A549 (cell line): ENCODE measurements around the gene SPSB1. TPM values are rescaled to one million over a fixed set of nuclear protein-coding genes. Genes with fewer than 3 reads are reported as not detected.

Experiments
- ATAC-seq, 2 experiments: fragments of 200-7000 bp in 1 of 2; fragments of >200 bp in 1 of 2; cut with Nextera tagmentation in 1 of 2; cut with Tn5 transposase in 1 of 2; 3 replicates each; pipeline versions ENCODE4 v1.8.0 to v1.9.1; 2018 to 2020; ENCODE audit warnings: mild to moderate bottlenecking in 1 of 2, moderate library complexity in 1 of 2
- CTCF ChIA-PET: fragments of 300-600 bp; sonication (Branson Sonifier 250); formaldehyde crosslinking; extraction: SDS; loops from one replicate; lab custom pipeline; 2021; ENCODE audit warnings: antibody characterized with exemption, inconsistent platforms; lab: Yijun Ruan, JAX
- POLR2A ChIA-PET: fragments of 350-600 bp; formaldehyde crosslinking; extraction: SDS; loops from one replicate; lab custom pipeline; 2021; ENCODE audit warnings: antibody characterized with exemption, inconsistent platforms; lab: Yijun Ruan, JAX
- DNase-seq, 2 experiments: peaks; one replicate each; pipeline versions ENCODE4 v3.0.0 to v3.0.0-alpha.2; 2011 to 2016; ENCODE audit warnings: low read depth in 1 of 2, low spot score in 1 of 2
- FAIRE-seq: peaks from 2 replicates; lab custom pipeline; 2011; peaks lifted over from hg19 to GRCh38; lab: Jason Lieb, UNC
- H3K27ac ChIP-seq, 2 experiments: fragments of >200 bp; sonication (Bioruptor Twin); formaldehyde crosslinking; 3 replicates each; pipeline ENCODE4 v1.5.1; 2016 to 2017
- H3K4me1 ChIP-seq: fragments of >200 bp; sonication (Bioruptor Twin); formaldehyde crosslinking; 3 replicates; pipeline ENCODE4 v1.6.1; 2016
- H3K4me2 ChIP-seq: fragments of >200 bp; sonication (Bioruptor Twin); formaldehyde crosslinking; 3 replicates; pipeline ENCODE4 v1.6.1; 2016
- H3K4me3 ChIP-seq: fragments of >200 bp; sonication (Bioruptor Twin); formaldehyde crosslinking; 3 replicates; pipeline ENCODE4 v1.5.1; 2016
- H3K9me3 ChIP-seq: fragments of >200 bp; sonication (Bioruptor Twin); formaldehyde crosslinking; 3 replicates; pipeline ENCODE4 v1.6.1; 2016
- CEBPB ChIP-seq, 2 experiments: fragments of >200 bp in 1 of 2; sonication (Bioruptor Twin) in 1 of 2; formaldehyde crosslinking in 1 of 2; IDR thresholded peaks; 2 replicates each; pipeline ENCODE4 v1.6.1; 2012 to 2016
- EP300 ChIP-seq, 2 experiments: fragments of >200 bp; sonication (Bioruptor Twin); formaldehyde crosslinking; IDR thresholded peaks; 2 replicates in 1 of 2; 3 replicates in 1 of 2; pipeline ENCODE4 v1.6.1; 2016 to 2017
- ESRRA ChIP-seq: fragments of 150-350 bp; IDR thresholded peaks from 2 replicates; pipeline ENCODE4 v1.6.1; 2014; ENCODE audit warnings: mild to moderate bottlenecking, low read length, borderline replicate concordance
- FOSB ChIP-seq: fragments of 250-450 bp; sonication (Bioruptor Pico); IDR thresholded peaks from 2 replicates; pipeline ENCODE4 v1.5.0; 2020; ENCODE audit warnings: mild to moderate bottlenecking, moderate library complexity
- FOSL2 ChIP-seq, 2 experiments: fragments of 450-650 bp in 1 of 2; fragments of >200 bp in 1 of 2; sonication (Bioruptor Twin) in 1 of 2; formaldehyde crosslinking; IDR thresholded peaks; 2 replicates each; pipeline versions ENCODE4 v1.5.0 to v1.6.1; 2016 to 2020; ENCODE audit warnings: mild to moderate bottlenecking in 1 of 2, moderate library complexity in 1 of 2
- FOXS1 ChIP-seq: fragments of 250-450 bp; sonication (Bioruptor Pico); IDR thresholded peaks from 2 replicates; pipeline ENCODE4 v1.5.0; 2020; ENCODE audit warnings: mild to moderate bottlenecking, moderate library complexity
- GATA3 ChIP-seq: IDR thresholded peaks from 2 replicates; pipeline ENCODE4 v1.6.1; 2012; ENCODE audit warnings: borderline replicate concordance
- HDAC2 ChIP-seq: fragments of 200-600 bp; sonication (generic); IDR thresholded peaks from 2 replicates; pipeline ENCODE4 v1.6.1; 2016
- HOXB13 ChIP-seq: fragments of 250-450 bp; sonication (Bioruptor Pico); IDR thresholded peaks from 2 replicates; pipeline ENCODE4 v1.5.0; 2020; ENCODE audit warnings: low read depth, mild to moderate bottlenecking, moderate library complexity
- JUN ChIP-seq, 2 experiments: fragments of >200 bp; sonication (Bioruptor Twin); formaldehyde crosslinking; IDR thresholded peaks; 2 replicates in 1 of 2; 3 replicates in 1 of 2; pipeline ENCODE4 v1.6.1; 2016 to 2017
- JUNB ChIP-seq: fragments of >200 bp; sonication (Bioruptor Twin); formaldehyde crosslinking; IDR thresholded peaks from 2 replicates; pipeline ENCODE4 v1.6.1; 2016
- KDM1A ChIP-seq: fragments of 200-600 bp; sonication (generic); IDR thresholded peaks from 2 replicates; pipeline ENCODE4 v1.6.1; 2016; ENCODE audit warnings: low read depth, mild to moderate bottlenecking
- MAZ ChIP-seq: fragments of 150-350 bp; IDR thresholded peaks from 2 replicates; pipeline ENCODE4 v1.6.1; 2014; ENCODE audit warnings: antibody characterized with exemption, low read depth, low read length, borderline replicate concordance
- NR3C1 ChIP-seq: fragments of >200 bp; sonication (Bioruptor Twin); formaldehyde crosslinking; IDR thresholded peaks from 3 replicates; pipeline ENCODE4 v1.6.1; 2017
- PHF8 ChIP-seq: fragments of 200-600 bp; sonication (generic); IDR thresholded peaks from 2 replicates; pipeline ENCODE4 v1.6.1; 2016; ENCODE audit warnings: low read depth, mild to moderate bottlenecking, antibody characterized with exemption, moderate library complexity, borderline replicate concordance
- RARB ChIP-seq: fragments of 250-450 bp; sonication (Bioruptor Pico); IDR thresholded peaks from 2 replicates; pipeline ENCODE4 v1.8.0; 2021; ENCODE audit warnings: mild to moderate bottlenecking, moderate library complexity
- ZC3H11A ChIP-seq: fragments of 450-650 bp; IDR thresholded peaks from 2 replicates; pipeline ENCODE4 v1.6.1; 2014; ENCODE audit warnings: antibody characterized with exemption, mild to moderate bottlenecking
- ZFP36 ChIP-seq: fragments of 450-650 bp; IDR thresholded peaks from 2 replicates; pipeline ENCODE4 v1.6.1; 2014; ENCODE audit warnings: borderline replicate concordance; ENCODE audit not compliant: partially characterized antibody
- whole genome bisulfite sequencing: methylation state at CpG from one replicate; pipeline ENCODE4 v1.1.6; 2017; ENCODE audit errors: missing lambda C conversion rate; 5-methylcytosine and 5-hydroxymethylcytosine counted together
- polyA plus RNA-seq, 4 experiments: library from polyadenylated mRNA; depleted of rRNA in 3 of 4; stranded (reverse); fragments of >200 nt; fragmentation: RNase III in 1 of 4; extraction: RNeasy Plus Mini Kit Qiagen cat#74134 plus additional on column Dnase treatment in 1 of 4; gene quantifications; 2 replicates in 3 of 4; 3 replicates in 1 of 4; pipeline ENCODE4 v1.2.3, GENCODE V29; 2011 to 2017
- TF ChIP-seq, protein P1 (sequence below): fragments of >200 bp; sonication (Bioruptor Twin); formaldehyde crosslinking; IDR thresholded peaks from 2 replicates; pipeline ENCODE4 v1.6.1; 2016
- TF ChIP-seq, protein P2 (sequence below): fragments of >200 bp; sonication (Bioruptor Twin); formaldehyde crosslinking; IDR thresholded peaks from 3 replicates; pipeline ENCODE4 v1.6.1; 2016
- TF ChIP-seq, protein P3 (sequence below): IDR thresholded peaks from 2 replicates; pipeline ENCODE4 v1.6.1; 2012
- TF ChIP-seq, protein P4 (sequence below): IDR thresholded peaks from 2 replicates; pipeline ENCODE4 v1.6.1; 2012; ENCODE audit warnings: low read depth, borderline replicate concordance
- TF ChIP-seq, protein P5 (sequence below): fragments of 150-350 bp; IDR thresholded peaks from 2 replicates; pipeline ENCODE4 v1.6.1; 2014; ENCODE audit warnings: low read depth, mild to moderate bottlenecking, low read length
- TF ChIP-seq, protein P6 (sequence below): fragments of >200 bp; sonication (Bioruptor Twin); formaldehyde crosslinking; IDR thresholded peaks from 3 replicates; pipeline ENCODE4 v1.5.1; 2016

SPSB1 gene
- polyA plus RNA-seq, 2 of the 4 experiments (the other 2 are of a cell fraction) = 22.3 to 23.7 TPM

DNA sequence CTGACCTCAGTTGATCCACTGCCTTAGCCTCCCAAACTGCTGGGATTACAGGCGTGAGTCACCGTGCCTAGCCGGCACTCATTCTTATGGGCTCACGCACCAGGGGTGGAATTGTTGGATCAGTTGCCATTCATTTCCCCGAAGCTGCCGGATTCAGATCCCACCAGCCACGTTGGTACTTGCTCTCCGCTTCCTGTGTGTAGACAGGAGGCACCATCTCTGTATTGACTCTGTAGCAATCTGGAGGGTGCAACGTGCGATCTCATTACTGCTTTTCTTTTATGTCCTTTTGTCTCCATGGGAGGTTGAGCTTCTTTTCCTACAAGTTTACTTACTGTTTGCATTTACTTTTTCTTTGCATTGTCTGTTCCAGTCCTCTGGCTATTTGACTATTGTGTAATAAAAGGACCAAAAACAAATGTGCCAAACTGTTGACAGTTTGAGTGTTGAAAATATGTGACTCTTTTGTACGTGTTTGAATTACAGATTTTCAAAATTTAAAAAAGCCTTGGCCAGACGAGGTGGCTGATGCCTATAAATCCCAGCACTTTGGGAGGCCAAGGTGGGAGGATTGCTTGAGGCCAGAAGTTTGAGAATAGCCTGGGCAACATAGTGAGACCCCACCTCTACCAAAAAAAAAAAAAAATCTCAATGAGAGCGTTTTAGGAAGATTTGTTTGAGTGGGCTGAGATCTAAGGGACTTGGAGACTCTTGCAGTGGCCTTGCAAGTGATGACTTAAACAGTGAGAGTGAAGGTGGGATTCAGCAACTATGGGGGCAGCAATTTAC is 39.1 kb downstream of the SPSB1 start:
- FAIRE-seq = no peak
- 10% methylated on average over 13 of the region's 13 CpGs for whole genome bisulfite sequencing
- H3K4me2 ChIP-seq = peak overlapping the region; percentile 39
- H3K4me3 ChIP-seq = no peak overlapping the region
- peak overlapping the region; percentile 58 to 83 for H3K27ac ChIP-seq
- peak; percentile 78 to 83 for ATAC-seq
- DNase-seq = peak; percentile 16 to 88
- POLR2A ChIA-PET = no interaction called here
- TF ChIP-seq ZFP36 = peak; percentile 15
- TF ChIP-seq GATA3 = peak; percentile 68
- TF ChIP-seq, protein P1, sequence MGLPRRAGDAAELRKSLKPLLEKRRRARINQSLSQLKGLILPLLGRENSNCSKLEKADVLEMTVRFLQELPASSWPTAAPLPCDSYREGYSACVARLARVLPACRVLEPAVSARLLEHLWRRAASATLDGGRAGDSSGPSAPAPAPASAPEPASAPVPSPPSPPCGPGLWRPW = peak; percentile 52; the same call in 1 of the 2 replicates
- peak; percentile 68 to 73; a peak in 4 of 5 replicates for TF ChIP-seq JUN (IDR thresholded peaks at IDR 0.05)
- peak; percentile 38 for TF ChIP-seq JUNB
- peak; percentile 82 to 90 for TF ChIP-seq CEBPB (IDR thresholded peaks at IDR 0.05)
- TF ChIP-seq EP300 (IDR thresholded peaks at IDR 0.05) = peak; percentile 46 to 71; a peak in 3 of 5 replicates
- TF ChIP-seq, protein P2, sequence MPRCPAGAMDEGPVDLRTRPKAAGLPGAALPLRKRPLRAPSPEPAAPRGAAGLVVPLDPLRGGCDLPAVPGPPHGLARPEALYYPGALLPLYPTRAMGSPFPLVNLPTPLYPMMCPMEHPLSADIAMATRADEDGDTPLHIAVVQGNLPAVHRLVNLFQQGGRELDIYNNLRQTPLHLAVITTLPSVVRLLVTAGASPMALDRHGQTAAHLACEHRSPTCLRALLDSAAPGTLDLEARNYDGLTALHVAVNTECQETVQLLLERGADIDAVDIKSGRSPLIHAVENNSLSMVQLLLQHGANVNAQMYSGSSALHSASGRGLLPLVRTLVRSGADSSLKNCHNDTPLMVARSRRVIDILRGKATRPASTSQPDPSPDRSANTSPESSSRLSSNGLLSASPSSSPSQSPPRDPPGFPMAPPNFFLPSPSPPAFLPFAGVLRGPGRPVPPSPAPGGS = peak; percentile 48; the same call in 1 of the 3 replicates
- TF ChIP-seq KDM1A = no peak
- TF ChIP-seq FOSL2 (IDR thresholded peaks at IDR 0.05) = no peak
- TF ChIP-seq FOSL2 (CRISPR knock-in tag; IDR thresholded peaks at IDR 0.05) = peak; percentile 78
- no peak for TF ChIP-seq HDAC2
- TF ChIP-seq FOXS1 (CRISPR knock-in tag) = no peak
- H3K9me3 ChIP-seq = no peaks in the 10 kb centered on the region
- peaks cover 49% of the 10 kb centered on the region for H3K4me1 ChIP-seq
- CTCF ChIA-PET = no interaction called here

DNA sequence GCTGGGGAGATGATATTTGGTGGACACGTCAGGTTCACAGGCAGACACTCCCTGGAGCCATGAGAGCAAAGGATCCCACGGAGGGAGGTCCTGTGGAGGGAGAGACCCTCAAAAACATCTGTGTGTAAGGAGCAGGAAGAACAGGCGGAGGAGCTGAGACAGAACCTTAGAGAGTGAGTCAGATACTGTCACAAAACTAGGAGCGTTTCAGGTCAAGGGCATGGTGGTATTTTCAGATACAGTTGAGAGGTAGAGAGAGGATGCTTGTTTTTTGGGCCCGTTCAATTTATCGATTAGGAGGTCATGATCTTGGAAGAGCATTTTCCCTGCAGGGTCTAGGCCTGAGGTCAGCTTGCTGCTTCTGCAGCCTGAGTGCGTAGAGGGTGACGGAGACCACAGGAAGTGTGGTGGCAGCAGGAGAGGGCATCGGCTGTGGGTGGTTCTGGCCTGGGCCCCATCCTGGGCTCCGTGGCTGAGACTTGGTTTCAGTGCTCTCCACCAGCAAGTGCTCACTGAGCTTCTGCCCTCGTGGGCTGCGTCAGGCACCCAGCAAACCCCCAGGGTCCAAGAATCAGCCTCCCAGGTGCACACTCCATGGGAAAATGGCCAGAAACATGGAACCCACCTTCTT is 39.9 kb downstream of the SPSB1 start:
- H3K4me2 ChIP-seq = peak overlapping the region; percentile 39; the same call in 2 of the 3 replicates
- FAIRE-seq (no peak), DNase-seq (no peak), ATAC-seq (no peak)
- WGBS = 92% methylated on average over 9 of the region's 12 CpGs
- no peaks in the 10 kb centered on the region for H3K9me3 ChIP-seq
- no peak for TF ChIP-seq JUNB
- TF ChIP-seq, protein P3, sequence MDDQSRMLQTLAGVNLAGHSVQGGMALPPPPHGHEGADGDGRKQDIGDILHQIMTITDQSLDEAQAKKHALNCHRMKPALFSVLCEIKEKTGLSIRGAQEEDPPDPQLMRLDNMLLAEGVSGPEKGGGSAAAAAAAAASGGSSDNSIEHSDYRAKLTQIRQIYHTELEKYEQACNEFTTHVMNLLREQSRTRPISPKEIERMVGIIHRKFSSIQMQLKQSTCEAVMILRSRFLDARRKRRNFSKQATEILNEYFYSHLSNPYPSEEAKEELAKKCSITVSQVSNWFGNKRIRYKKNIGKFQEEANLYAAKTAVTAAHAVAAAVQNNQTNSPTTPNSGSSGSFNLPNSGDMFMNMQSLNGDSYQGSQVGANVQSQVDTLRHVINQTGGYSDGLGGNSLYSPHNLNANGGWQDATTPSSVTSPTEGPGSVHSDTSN = no peak
- no peak for TF ChIP-seq FOSB (CRISPR knock-in tag)
- no peak for TF ChIP-seq ZC3H11A
- TF ChIP-seq, protein P4, sequence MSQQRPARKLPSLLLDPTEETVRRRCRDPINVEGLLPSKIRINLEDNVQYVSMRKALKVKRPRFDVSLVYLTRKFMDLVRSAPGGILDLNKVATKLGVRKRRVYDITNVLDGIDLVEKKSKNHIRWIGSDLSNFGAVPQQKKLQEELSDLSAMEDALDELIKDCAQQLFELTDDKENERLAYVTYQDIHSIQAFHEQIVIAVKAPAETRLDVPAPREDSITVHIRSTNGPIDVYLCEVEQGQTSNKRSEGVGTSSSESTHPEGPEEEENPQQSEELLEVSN = no peak
- TF ChIP-seq RARB (CRISPR knock-in tag) = no peak
- no peak for TF ChIP-seq HDAC2
- TF ChIP-seq NR3C1 = no peak
- TF ChIP-seq ESRRA = no peak
- TF ChIP-seq, protein P2 = no peak
- no peak for TF ChIP-seq HOXB13
- TF ChIP-seq, protein P1 = no peak
- TF ChIP-seq MAZ = no peak
- TF ChIP-seq, protein P5, sequence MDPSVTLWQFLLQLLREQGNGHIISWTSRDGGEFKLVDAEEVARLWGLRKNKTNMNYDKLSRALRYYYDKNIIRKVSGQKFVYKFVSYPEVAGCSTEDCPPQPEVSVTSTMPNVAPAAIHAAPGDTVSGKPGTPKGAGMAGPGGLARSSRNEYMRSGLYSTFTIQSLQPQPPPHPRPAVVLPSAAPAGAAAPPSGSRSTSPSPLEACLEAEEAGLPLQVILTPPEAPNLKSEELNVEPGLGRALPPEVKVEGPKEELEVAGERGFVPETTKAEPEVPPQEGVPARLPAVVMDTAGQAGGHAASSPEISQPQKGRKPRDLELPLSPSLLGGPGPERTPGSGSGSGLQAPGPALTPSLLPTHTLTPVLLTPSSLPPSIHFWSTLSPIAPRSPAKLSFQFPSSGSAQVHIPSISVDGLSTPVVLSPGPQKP = no peak
- TF ChIP-seq PHF8 = no peak
- TF ChIP-seq JUN (IDR thresholded peaks at IDR 0.05) = no peak
- TF ChIP-seq, protein P6, sequence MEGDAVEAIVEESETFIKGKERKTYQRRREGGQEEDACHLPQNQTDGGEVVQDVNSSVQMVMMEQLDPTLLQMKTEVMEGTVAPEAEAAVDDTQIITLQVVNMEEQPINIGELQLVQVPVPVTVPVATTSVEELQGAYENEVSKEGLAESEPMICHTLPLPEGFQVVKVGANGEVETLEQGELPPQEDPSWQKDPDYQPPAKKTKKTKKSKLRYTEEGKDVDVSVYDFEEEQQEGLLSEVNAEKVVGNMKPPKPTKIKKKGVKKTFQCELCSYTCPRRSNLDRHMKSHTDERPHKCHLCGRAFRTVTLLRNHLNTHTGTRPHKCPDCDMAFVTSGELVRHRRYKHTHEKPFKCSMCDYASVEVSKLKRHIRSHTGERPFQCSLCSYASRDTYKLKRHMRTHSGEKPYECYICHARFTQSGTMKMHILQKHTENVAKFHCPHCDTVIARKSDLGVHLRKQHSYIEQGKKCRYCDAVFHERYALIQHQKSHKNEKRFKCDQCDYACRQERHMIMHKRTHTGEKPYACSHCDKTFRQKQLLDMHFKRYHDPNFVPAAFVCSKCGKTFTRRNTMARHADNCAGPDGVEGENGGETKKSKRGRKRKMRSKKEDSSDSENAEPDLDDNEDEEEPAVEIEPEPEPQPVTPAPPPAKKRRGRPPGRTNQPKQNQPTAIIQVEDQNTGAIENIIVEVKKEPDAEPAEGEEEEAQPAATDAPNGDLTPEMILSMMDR = no peak
- ChIA-PET POLR2A (no interaction called here), CTCF (interaction anchor here (1.0 kb wide), 1 partner anchor 124 kb away, joined by 4 read pairs; no protein-coding TSS in a partner anchor)
- H3K27ac ChIP-seq = peak overlapping the region; percentile 58 to 83
- H3K4me1 ChIP-seq = peaks cover 46% of the 10 kb centered on the region
- H3K4me3 ChIP-seq = no peak overlapping the region
